Activated CD8-positive, alpha-beta memory T cell treated with anti-CD3 and anti-CD28 coated beads, Interleukin-2, amount 10 ng/mL, durations not matched to agents 7 days and 5 days (primary cell): ENCODE measurements around the gene LAMB1. TPM values are rescaled to one million over a fixed set of nuclear protein-coding genes. Genes with fewer than 3 reads are reported as not detected.
"Not testable (repeated sequence)": the region's sequence is repeated elsewhere in the genome, so short reads cannot be mapped to it uniquely, and the experiment has no call there.

ENCODE experiments used
- ATAC-seq: fragments of 150-1000 bp; cut with Tn5 transposase; one replicate; pipeline ENCODE4 v1.10.0; 2021; ENCODE audit warnings: moderate library complexity
- CTCF ChIA-PET: fragments of 350-600 bp; sonication (Branson Sonifier 250); formaldehyde crosslinking; loops from one replicate; lab custom pipeline; 2021; ENCODE audit warnings: antibody characterized with exemption; lab: Charles Lee
- DNase-seq: peaks from one replicate; pipeline ENCODE4 v3.0.0-alpha.2; 2020
- H3K27ac Mint-ChIP-seq: one replicate; pipeline ENCODE4 v1.8.0; 2021; ENCODE audit warnings: mild to moderate bottlenecking, mixed read lengths
- H3K27me3 Mint-ChIP-seq: one replicate; pipeline ENCODE4 v1.8.0; 2021; ENCODE audit warnings: mixed read lengths
- H3K36me3 Mint-ChIP-seq: one replicate; pipeline ENCODE4 v1.8.0; 2021; ENCODE audit warnings: mild to moderate bottlenecking, mixed read lengths
- H3K4me1 Mint-ChIP-seq: one replicate; pipeline ENCODE4 v1.8.0; 2021; ENCODE audit warnings: mixed read lengths
- H3K4me3 Mint-ChIP-seq: one replicate; pipeline ENCODE4 v1.8.0; 2021; ENCODE audit warnings: mild to moderate bottlenecking, moderate library complexity, mixed read lengths
- H3K9me3 Mint-ChIP-seq: one replicate; pipeline ENCODE4 v1.8.0; 2022; ENCODE audit warnings: low read depth, mixed read lengths
- total RNA-seq, 2 experiments: library from RNA; stranded (reverse); gene quantifications; one replicate each; pipeline ENCODE4 v1.2.3, GENCODE V29; 2021

The LAMB1 gene
- total RNA-seq, 2 experiments from 2014 or later = not detected

GRCh38 chr7:108033309-108033708 lies 30.3 kb upstream of the LAMB1 start:
- H3K27ac Mint-ChIP-seq, H3K9me3 Mint-ChIP-seq, H3K27me3 Mint-ChIP-seq, H3K4me3 Mint-ChIP-seq, DNase-seq, H3K36me3 Mint-ChIP-seq, ATAC-seq, H3K4me1 Mint-ChIP-seq: not testable (repeated sequence)
- CTCF ChIA-PET = interaction anchor here (1.1 kb wide), 1 partner anchor 143 kb away, joined by 3 read pairs; no protein-coding TSS in a partner anchor

- Mint-ChIP-seq H3K4me3 (no peak overlapping the region), H3K4me1 (no peaks in the 10 kb centered on the region), H3K36me3 (no peaks in the 10 kb centered on the region), H3K9me3 (no peaks in the 10 kb centered on the region), H3K27ac (no peak overlapping the region), H3K27me3 (peaks cover 6% of the 10 kb centered on the region)
- CTCF ChIA-PET = no interaction called here
- ATAC-seq (no peak), DNase-seq (no peak)
Measured at GRCh38 chr7:108030516-108030915, 27.6 kb upstream of the LAMB1 start.

GRCh38 chr7:108029034-108029433 lies 26.1 kb upstream of the LAMB1 start:
- DNase-seq (no peak), ATAC-seq (no peak)
- Mint-ChIP-seq H3K36me3 (no peaks in the 10 kb centered on the region), H3K9me3 (no peaks in the 10 kb centered on the region), H3K27ac (no peak overlapping the region), H3K4me3 (no peak overlapping the region), H3K27me3 (peaks cover 10% of the 10 kb centered on the region), H3K4me1 (no peaks in the 10 kb centered on the region)
- CTCF ChIA-PET = no interaction called here

- DNase-seq (no peak), ATAC-seq (no peak)
- H3K4me1 Mint-ChIP-seq = no peaks in the 10 kb centered on the region
- no peak overlapping the region for H3K27ac Mint-ChIP-seq
- peaks cover 14% of the 10 kb centered on the region for H3K27me3 Mint-ChIP-seq
- CTCF ChIA-PET = interaction anchor here (0.7 kb wide), 1 partner anchor 39 kb away, joined by 3 read pairs; no protein-coding TSS in a partner anchor
- H3K9me3 Mint-ChIP-seq = no peaks in the 10 kb centered on the region
- H3K36me3 Mint-ChIP-seq = no peaks in the 10 kb centered on the region
- H3K4me3 Mint-ChIP-seq = no peak overlapping the region
Measured at GRCh38 chr7:108028111-108028510, 25.1 kb upstream of the LAMB1 start.

GRCh38 chr7:108027239-108027638 lies 24.3 kb upstream of the LAMB1 start:
- H3K36me3 Mint-ChIP-seq = no peaks in the 10 kb centered on the region
- no peaks in the 10 kb centered on the region for H3K4me1 Mint-ChIP-seq
- DNase-seq (no peak), ATAC-seq (no peak)
- no peak overlapping the region for H3K27ac Mint-ChIP-seq
- CTCF ChIA-PET = no interaction called here
- H3K9me3 Mint-ChIP-seq = no peaks in the 10 kb centered on the region
- peaks cover 19% of the 10 kb centered on the region for H3K27me3 Mint-ChIP-seq
- H3K4me3 Mint-ChIP-seq = no peak overlapping the region

- H3K27me3 Mint-ChIP-seq = peaks cover 21% of the 10 kb centered on the region
- no peak for DNase-seq
- no peaks in the 10 kb centered on the region for H3K36me3 Mint-ChIP-seq
- H3K27ac Mint-ChIP-seq = no peak overlapping the region
- no peaks in the 10 kb centered on the region for H3K9me3 Mint-ChIP-seq
- H3K4me1 Mint-ChIP-seq = no peaks in the 10 kb centered on the region
- ATAC-seq = no peak
- H3K4me3 Mint-ChIP-seq = no peak overlapping the region
- CTCF ChIA-PET = no interaction called here
Measured at GRCh38 chr7:108026647-108027046, 23.7 kb upstream of the LAMB1 start.

GRCh38 chr7:108026116-108026515 lies 23.2 kb upstream of the LAMB1 start:
- DNase-seq (no peak), ATAC-seq (no peak)
- Mint-ChIP-seq H3K27ac (no peak overlapping the region), H3K36me3 (no peaks in the 10 kb centered on the region), H3K27me3 (peaks cover 21% of the 10 kb centered on the region), H3K9me3 (no peaks in the 10 kb centered on the region), H3K4me3 (no peak overlapping the region), H3K4me1 (no peaks in the 10 kb centered on the region)
- CTCF ChIA-PET = no interaction called here

- DNase-seq = no peak
- Mint-ChIP-seq H3K27ac (no peak overlapping the region), H3K4me3 (no peak overlapping the region), H3K27me3 (peaks cover 15% of the 10 kb centered on the region), H3K9me3 (no peaks in the 10 kb centered on the region), H3K36me3 (no peaks in the 10 kb centered on the region), H3K4me1 (no peaks in the 10 kb centered on the region)
- CTCF ChIA-PET = no interaction called here
- ATAC-seq = no peak
Measured at GRCh38 chr7:108024538-108024937, 21.6 kb upstream of the LAMB1 start.

- H3K4me3 Mint-ChIP-seq = no peak overlapping the region
- CTCF ChIA-PET = no interaction called here
- no peak overlapping the region for H3K27ac Mint-ChIP-seq
- DNase-seq = no peak
- no peaks in the 10 kb centered on the region for H3K9me3 Mint-ChIP-seq
- no peaks in the 10 kb centered on the region for H3K36me3 Mint-ChIP-seq
- H3K27me3 Mint-ChIP-seq = peaks cover 27% of the 10 kb centered on the region
- ATAC-seq = no peak
- no peaks in the 10 kb centered on the region for H3K4me1 Mint-ChIP-seq
Measured at GRCh38 chr7:108020585-108020984, 17.6 kb upstream of the LAMB1 start.

- Mint-ChIP-seq H3K36me3 (no peaks in the 10 kb centered on the region), H3K27ac (no peak overlapping the region), H3K9me3 (no peaks in the 10 kb centered on the region), H3K4me1 (no peaks in the 10 kb centered on the region), H3K4me3 (no peak overlapping the region), H3K27me3 (peaks cover 27% of the 10 kb centered on the region)
- no peak for ATAC-seq
- DNase-seq = no peak
- CTCF ChIA-PET = no interaction called here
Measured at GRCh38 chr7:108018668-108019067, 15.7 kb upstream of the LAMB1 start.

- no peak for DNase-seq
- H3K9me3 Mint-ChIP-seq = no peaks in the 10 kb centered on the region
- H3K4me1 Mint-ChIP-seq = no peaks in the 10 kb centered on the region
- H3K27me3 Mint-ChIP-seq = peaks cover 27% of the 10 kb centered on the region
- H3K36me3 Mint-ChIP-seq = no peaks in the 10 kb centered on the region
- CTCF ChIA-PET = no interaction called here
- H3K4me3 Mint-ChIP-seq = no peak overlapping the region
- no peak overlapping the region for H3K27ac Mint-ChIP-seq
- no peak for ATAC-seq
Measured at GRCh38 chr7:108017776-108018151, 14.8 kb upstream of the LAMB1 start.

GRCh38 chr7:108016841-108017775 lies 14.1 kb upstream of the LAMB1 start:
- peaks cover 28% of the 10 kb centered on the region for H3K27me3 Mint-ChIP-seq
- no peak overlapping the region for H3K27ac Mint-ChIP-seq
- CTCF ChIA-PET = interaction anchor here (1.2 kb wide), 1 partner anchor 8 kb away, joined by 3 read pairs; no protein-coding TSS in a partner anchor
- ATAC-seq (no peak), DNase-seq (no peak)
- H3K36me3 Mint-ChIP-seq = no peaks in the 10 kb centered on the region
- no peaks in the 10 kb centered on the region for H3K4me1 Mint-ChIP-seq
- H3K9me3 Mint-ChIP-seq = no peaks in the 10 kb centered on the region
- no peak overlapping the region for H3K4me3 Mint-ChIP-seq

GRCh38 chr7:108015740-108016139 lies 12.8 kb upstream of the LAMB1 start:
- DNase-seq (no peak), ATAC-seq (no peak)
- no peaks in the 10 kb centered on the region for H3K36me3 Mint-ChIP-seq
- no peak overlapping the region for H3K4me3 Mint-ChIP-seq
- no peaks in the 10 kb centered on the region for H3K4me1 Mint-ChIP-seq
- CTCF ChIA-PET = no interaction called here
- no peaks in the 10 kb centered on the region for H3K9me3 Mint-ChIP-seq
- H3K27me3 Mint-ChIP-seq = peaks cover 26% of the 10 kb centered on the region
- no peak overlapping the region for H3K27ac Mint-ChIP-seq
